Activated naive CD8-positive, alpha-beta T cell treated with anti-CD3 and anti-CD28 coated beads, Interleukin-2, amount 10 ng/mL, durations not matched to agents 7 days and 5 days (primary cell): ENCODE measurements around the gene ANKRD44. TPM values are rescaled to one million over a fixed set of nuclear protein-coding genes. Genes with fewer than 3 reads are reported as not detected.

ENCODE experiments used
- ATAC-seq: fragments of 150-1000 bp; cut with Tn5 transposase; one replicate; pipeline ENCODE4 v1.10.0; 2021; ENCODE audit warnings: low read depth, moderate library complexity
- POLR2A ChIA-PET: fragments of 350-600 bp; sonication (Branson Sonifier 250); formaldehyde crosslinking; loops from one replicate; lab custom pipeline; 2021; ENCODE audit warnings: antibody characterized with exemption; lab: Charles Lee
- DNase-seq: peaks from one replicate; pipeline ENCODE4 v3.0.0; 2021
- H3K27ac Mint-ChIP-seq: one replicate; pipeline ENCODE4 v1.8.0; 2022; ENCODE audit warnings: mild to moderate bottlenecking, mixed read lengths
- H3K27me3 Mint-ChIP-seq: one replicate; pipeline ENCODE4 v1.8.0; 2022; ENCODE audit warnings: mild to moderate bottlenecking, moderate library complexity, mixed read lengths
- H3K36me3 Mint-ChIP-seq: one replicate; pipeline ENCODE4 v1.8.0; 2021; ENCODE audit warnings: mild to moderate bottlenecking, mixed read lengths
- H3K4me1 Mint-ChIP-seq: one replicate; pipeline ENCODE4 v1.8.0; 2021; ENCODE audit warnings: mixed read lengths
- H3K4me3 Mint-ChIP-seq: one replicate; pipeline ENCODE4 v1.8.0; 2022; ENCODE audit warnings: mild to moderate bottlenecking, moderate library complexity, mixed read lengths
- H3K9me3 Mint-ChIP-seq: one replicate; pipeline ENCODE4 v1.8.0; 2021; ENCODE audit warnings: mixed read lengths
- total RNA-seq, 2 experiments: library from RNA; stranded (reverse); gene quantifications; one replicate each; pipeline ENCODE4 v1.2.3, GENCODE V29; 2021

Gene ANKRD44
- total RNA-seq, 2 experiments from 2014 or later: 240 to 243 TPM

DNA sequence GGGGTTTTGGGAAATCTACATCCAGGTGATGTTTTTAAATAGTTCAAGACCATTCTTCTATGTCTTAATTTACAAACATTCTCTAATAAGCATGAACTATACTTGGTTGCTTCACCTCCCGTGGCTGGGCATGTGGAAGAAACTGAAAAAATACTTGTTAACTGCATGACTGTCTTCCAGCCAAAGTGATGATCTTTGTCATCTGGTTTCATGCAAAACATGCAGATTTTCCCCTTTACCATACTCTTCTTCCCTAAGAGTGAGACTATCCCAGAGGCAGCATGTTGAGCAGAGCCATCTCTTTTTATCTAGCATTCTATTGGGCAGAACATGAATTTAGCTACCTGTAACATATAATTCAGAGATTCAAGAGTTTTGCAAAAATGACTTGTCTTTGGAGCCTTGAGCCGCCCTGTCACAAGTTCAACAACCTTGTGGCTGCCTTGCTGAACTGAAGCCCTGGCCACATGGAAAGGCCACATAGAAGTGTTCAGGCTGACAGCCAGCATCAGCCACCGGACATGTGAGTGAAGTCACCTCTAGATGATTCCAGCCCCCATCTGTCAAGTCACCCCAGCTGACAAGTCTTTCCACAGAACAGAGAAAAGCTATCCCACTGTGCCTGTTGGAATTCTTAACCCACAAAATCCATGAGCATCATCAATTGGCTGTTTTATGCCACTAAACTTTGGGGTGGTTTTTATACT, 142.8 kb downstream of the ANKRD44 start:
- Mint-ChIP-seq H3K4me1 (peaks cover 44% of the 10 kb centered on the region), H3K27me3 (no peaks in the 10 kb centered on the region), H3K36me3 (peaks cover 23% of the 10 kb centered on the region), H3K27ac (peak overlapping the region; percentile 17), H3K4me3 (no peak overlapping the region), H3K9me3 (no peaks in the 10 kb centered on the region)
- POLR2A ChIA-PET: interaction anchor here (1.0 to 1.1 kb wide), 2 partner anchors 47 to 53 kb away, joined by 3 to 4 read pairs; no protein-coding TSS in a partner anchor
- ATAC-seq: no peak
- DNase-seq: no peak

DNA sequence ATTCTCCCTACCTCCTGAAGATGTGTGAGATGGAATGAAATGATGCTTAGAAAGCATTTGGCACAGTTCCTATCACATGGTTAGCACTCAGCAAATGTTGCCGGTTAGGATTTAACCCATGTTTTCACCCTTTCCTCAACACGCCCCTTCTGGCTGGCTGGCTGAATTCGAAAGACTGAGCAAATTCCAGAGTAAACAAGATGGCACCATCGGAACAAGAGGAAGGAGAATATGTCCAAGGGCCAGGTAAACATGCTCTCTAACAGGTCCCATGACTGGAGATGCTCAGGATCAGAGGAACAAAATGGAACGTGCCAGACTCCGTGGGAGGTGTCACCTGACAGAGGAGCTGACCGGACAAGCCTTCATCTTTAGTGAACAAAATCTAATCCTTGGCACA, 145.6 kb downstream of the ANKRD44 start:
- POLR2A ChIA-PET: no interaction called here
- H3K9me3 Mint-ChIP-seq: no peaks in the 10 kb centered on the region
- H3K4me1 Mint-ChIP-seq: peaks cover 59% of the 10 kb centered on the region
- ATAC-seq: no peak
- no peak overlapping the region for H3K27ac Mint-ChIP-seq
- no peaks in the 10 kb centered on the region for H3K27me3 Mint-ChIP-seq
- H3K36me3 Mint-ChIP-seq: peaks cover 23% of the 10 kb centered on the region
- no peak overlapping the region for H3K4me3 Mint-ChIP-seq
- no peak for DNase-seq

DNA sequence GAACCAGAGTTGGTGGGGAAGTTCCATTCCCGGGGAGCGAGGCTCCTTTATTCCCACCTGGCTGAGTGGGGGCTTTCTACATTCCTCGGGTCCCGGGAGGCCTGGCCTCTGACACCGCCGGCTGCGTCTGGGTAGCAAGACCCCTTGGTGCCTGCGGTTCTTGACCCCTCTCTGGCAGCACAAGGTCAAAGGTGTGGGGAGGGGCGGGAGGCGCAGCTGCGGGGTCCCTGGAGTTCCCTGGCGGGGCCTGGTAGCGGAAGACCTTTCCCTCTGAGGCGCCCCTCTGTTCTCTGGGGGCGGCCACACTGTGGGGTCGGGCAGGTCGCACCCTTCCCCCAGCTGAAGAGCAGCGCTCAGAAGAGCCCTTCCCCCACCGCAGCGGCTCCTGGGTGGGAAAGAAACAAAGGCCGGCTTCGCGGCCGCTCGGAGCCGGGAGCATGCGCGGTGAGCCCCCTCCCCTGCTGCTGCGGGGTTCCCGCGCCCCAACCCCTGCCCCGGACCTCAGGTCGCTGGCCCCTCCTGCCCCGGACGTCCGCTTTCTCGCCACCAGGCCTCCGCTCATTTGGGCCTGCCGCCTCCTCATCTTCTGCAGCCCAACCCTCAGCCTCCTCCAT, 146.3 kb downstream of the ANKRD44 start:
- no peak for DNase-seq
- Mint-ChIP-seq H3K36me3 (peaks cover 25% of the 10 kb centered on the region), H3K27me3 (no peaks in the 10 kb centered on the region), H3K4me3 (no peak overlapping the region), H3K4me1 (peaks cover 63% of the 10 kb centered on the region), H3K9me3 (no peaks in the 10 kb centered on the region), H3K27ac (no peak overlapping the region)
- POLR2A ChIA-PET: interaction anchor here (0.7 kb wide), 1 partner anchor 12 kb away, joined by 3 read pairs; no protein-coding TSS in a partner anchor
- no peak for ATAC-seq

DNA sequence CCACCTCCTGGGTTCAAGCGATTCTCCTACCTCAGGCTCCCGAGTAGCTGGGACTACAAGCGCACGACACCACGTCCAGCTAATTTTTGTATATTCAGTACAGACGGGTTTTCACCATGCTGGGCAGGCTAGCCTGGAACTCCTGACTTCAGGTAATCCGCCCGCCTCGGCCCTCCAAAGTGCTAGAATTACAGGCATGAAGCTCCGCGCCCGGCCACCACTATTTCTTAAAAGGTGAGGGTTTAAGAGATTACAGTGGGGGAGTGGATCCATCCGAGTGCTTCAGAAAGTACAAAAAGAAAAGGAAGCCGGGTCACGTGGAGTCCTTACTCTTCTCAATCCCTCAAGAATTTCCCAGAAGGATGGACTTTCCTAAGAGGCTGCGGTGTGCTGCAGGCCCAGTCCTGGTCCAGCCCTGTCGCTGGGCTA, 146.9 kb downstream of the ANKRD44 start:
- no peak overlapping the region for H3K4me3 Mint-ChIP-seq
- no peaks in the 10 kb centered on the region for H3K27me3 Mint-ChIP-seq
- H3K27ac Mint-ChIP-seq: peak overlapping the region; percentile 28
- DNase-seq: no peak
- POLR2A ChIA-PET: interaction anchor here (0.7 kb wide), 1 partner anchor 12 kb away, joined by 3 read pairs; no protein-coding TSS in a partner anchor
- peaks cover 29% of the 10 kb centered on the region for H3K36me3 Mint-ChIP-seq
- peaks cover 63% of the 10 kb centered on the region for H3K4me1 Mint-ChIP-seq
- H3K9me3 Mint-ChIP-seq: no peaks in the 10 kb centered on the region
- ATAC-seq: no peak

DNA sequence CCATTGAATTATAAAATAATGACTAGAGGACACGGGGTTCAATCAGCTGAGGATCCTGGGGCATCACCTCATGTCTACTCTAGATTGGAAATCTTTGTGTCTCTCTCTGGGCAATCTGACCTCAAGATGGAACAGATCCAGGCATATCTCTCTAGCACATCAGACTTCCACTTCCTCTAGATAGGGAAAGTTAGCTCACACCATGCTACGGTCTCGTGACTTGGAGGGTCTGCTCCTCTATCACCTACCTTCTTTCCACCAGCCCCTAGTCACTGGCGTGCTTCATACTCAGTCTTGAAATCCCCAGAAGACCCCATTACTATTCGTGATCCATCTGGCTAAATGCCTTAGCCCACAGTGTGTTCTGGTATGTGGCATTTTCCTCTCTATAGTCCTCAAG, 148.8 kb downstream of the ANKRD44 start:
- Mint-ChIP-seq H3K9me3 (no peaks in the 10 kb centered on the region), H3K4me1 (peaks cover 62% of the 10 kb centered on the region), H3K36me3 (peaks cover 38% of the 10 kb centered on the region), H3K27me3 (no peaks in the 10 kb centered on the region), H3K27ac (peak overlapping the region; percentile 57), H3K4me3 (no peak overlapping the region)
- no peak for DNase-seq
- POLR2A ChIA-PET: interaction anchor here (0.8 kb wide), 1 partner anchor 47 kb away, joined by 3 read pairs; no protein-coding TSS in a partner anchor
- no peak for ATAC-seq

DNA sequence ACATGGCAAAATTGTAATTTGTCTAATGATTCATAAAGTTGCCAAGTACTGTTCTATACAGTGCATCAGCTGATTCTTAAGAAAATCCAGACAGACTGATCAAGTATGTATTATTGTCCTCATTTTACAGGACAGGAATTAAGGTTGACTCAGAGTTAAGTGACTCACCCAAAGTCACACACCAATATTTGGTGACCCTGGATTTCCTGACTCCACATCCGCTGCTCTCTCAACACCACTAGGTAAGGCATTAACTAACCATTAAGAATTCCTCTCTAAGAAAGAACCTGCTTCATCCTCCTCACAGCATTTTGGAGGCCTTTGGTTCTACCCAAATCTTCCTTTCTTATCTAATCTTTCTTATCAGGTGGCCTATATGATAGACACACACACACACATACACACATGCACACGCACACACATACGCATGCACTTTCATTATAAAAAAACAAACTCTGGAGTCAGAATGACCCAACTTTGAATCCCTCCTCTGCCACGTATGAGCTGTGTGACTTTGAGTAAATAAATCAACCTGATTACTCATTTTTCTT, 150.8 kb downstream of the ANKRD44 start:
- H3K4me1 Mint-ChIP-seq: peaks cover 64% of the 10 kb centered on the region
- H3K27me3 Mint-ChIP-seq: no peaks in the 10 kb centered on the region
- DNase-seq: no peak
- peak overlapping the region; percentile 15 for H3K4me3 Mint-ChIP-seq
- peak overlapping the region; percentile 74 for H3K27ac Mint-ChIP-seq
- H3K36me3 Mint-ChIP-seq: peaks cover 40% of the 10 kb centered on the region
- ATAC-seq: peak; percentile 75
- POLR2A ChIA-PET: interaction anchor here (0.6 to 1.2 kb wide), 3 partner anchors 12 to 145 kb away, joined by 3 read pairs; no protein-coding TSS in a partner anchor
- H3K9me3 Mint-ChIP-seq: peaks cover 2% of the 10 kb centered on the region

DNA sequence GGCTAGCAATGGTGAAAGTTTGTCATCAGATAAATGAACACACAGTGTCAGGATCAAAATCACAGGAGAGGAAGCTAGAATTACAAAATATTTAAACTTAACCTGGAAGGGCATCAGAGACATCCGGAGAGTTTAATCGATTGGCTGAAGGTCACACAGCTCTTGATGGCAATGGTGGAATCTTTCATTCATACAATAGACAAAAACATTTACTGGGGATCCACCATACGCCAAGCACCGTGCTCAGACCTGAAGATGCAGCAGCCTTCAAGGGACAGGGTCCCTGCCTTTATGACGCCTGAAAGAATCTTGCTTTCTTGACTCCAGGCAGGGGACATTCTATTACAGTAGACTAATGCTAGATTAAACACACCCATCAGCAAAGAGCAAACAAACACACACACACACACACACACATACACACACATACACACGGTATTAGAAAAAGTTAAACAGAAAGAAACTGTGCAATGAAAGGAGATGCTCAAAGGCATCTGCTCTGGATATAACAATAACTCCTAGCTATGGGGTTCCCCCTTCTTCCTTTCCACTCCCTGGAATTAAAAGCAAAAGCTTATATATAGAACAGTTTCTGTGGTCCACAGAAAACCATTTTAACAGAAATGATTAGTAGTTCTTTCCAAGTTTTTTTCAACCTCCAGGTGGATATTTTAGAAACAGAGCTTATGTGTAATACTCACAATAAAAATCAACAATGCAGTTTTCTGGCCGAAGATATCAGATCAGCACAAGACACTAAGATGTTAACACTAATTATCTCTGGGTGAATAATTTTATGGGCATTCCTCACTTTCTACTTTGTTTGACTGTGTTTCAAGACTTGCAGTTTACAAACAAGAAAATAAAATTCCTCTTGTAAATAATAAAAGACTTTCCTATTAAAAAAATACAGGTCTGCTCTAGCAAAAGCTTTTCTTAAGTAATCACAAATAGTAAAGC, 151.7 kb downstream of the ANKRD44 start:
- Mint-ChIP-seq H3K9me3 (peaks cover 2% of the 10 kb centered on the region), H3K36me3 (peaks cover 37% of the 10 kb centered on the region), H3K27me3 (no peaks in the 10 kb centered on the region), H3K4me1 (peaks cover 66% of the 10 kb centered on the region), H3K27ac (peak overlapping the region; percentile 52), H3K4me3 (peak overlapping the region; percentile 20)
- POLR2A ChIA-PET: interaction anchor here (0.7 to 1.2 kb wide), 2 partner anchors 11 to 146 kb away, joined by 3 read pairs; no protein-coding TSS in a partner anchor
- ATAC-seq (no peak), DNase-seq (no peak)

DNA sequence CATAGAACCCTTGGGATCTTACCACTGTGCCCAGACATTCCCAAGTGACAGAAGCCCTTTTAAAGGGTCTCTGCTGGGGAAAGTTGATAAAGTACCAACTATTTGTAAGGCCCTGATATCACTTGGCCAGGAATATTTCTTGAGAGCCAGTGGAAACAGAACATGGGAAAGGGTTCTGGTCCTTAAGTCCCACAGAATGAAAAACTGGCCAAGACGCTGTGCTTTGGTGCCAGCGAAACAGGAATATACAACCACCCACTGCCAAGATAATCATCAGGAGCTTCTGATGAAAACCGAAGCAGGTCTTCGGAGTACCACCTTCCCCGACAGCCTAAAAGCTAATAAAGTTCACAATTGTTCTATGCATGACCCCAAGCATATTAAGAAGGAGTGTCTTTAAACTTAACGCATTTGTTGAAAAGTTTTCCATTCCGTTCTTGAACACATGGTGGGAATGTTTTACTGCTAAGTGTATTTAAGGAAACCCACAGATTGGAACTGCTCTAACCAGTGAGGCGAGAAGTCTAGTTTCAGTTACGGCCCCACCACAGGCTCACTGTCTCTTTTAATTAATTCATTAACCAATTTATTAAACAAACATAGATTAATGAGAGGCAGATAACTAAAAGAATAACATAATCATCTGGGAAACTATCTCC, 152.6 kb downstream of the ANKRD44 start:
- peaks cover 70% of the 10 kb centered on the region for H3K4me1 Mint-ChIP-seq
- no peaks in the 10 kb centered on the region for H3K27me3 Mint-ChIP-seq
- DNase-seq (no peak), ATAC-seq (no peak)
- POLR2A ChIA-PET: no interaction called here
- peaks cover 2% of the 10 kb centered on the region for H3K9me3 Mint-ChIP-seq
- peaks cover 35% of the 10 kb centered on the region for H3K36me3 Mint-ChIP-seq
- no peak overlapping the region for H3K4me3 Mint-ChIP-seq
- H3K27ac Mint-ChIP-seq: no peak overlapping the region

DNA sequence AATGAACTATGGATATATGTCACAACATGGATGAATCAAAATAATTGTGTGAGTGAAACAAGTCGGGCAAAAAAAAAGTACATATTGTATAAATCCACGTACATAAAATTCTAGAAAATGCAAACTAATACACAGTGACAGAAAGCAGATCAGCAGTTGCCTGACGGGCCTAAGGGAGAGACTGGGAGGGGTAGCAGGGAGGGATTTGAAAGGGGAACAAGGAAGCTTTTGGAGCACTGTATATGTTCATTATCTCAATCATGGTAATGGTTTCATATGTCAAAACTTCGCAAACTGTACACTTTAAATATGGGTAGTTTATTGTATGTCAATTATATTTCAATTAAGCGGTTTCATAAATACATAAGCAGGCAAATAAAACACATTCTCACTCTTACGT, 153.8 kb downstream of the ANKRD44 start:
- POLR2A ChIA-PET: interaction anchor here (1.1 kb wide), 1 partner anchor 11 kb away, joined by 3 read pairs; no protein-coding TSS in a partner anchor
- Mint-ChIP-seq H3K4me3 (no peak overlapping the region), H3K4me1 (peaks cover 70% of the 10 kb centered on the region), H3K9me3 (peaks cover 2% of the 10 kb centered on the region), H3K27me3 (no peaks in the 10 kb centered on the region), H3K36me3 (peaks cover 32% of the 10 kb centered on the region), H3K27ac (no peak overlapping the region)
- no peak for DNase-seq
- no peak for ATAC-seq

DNA sequence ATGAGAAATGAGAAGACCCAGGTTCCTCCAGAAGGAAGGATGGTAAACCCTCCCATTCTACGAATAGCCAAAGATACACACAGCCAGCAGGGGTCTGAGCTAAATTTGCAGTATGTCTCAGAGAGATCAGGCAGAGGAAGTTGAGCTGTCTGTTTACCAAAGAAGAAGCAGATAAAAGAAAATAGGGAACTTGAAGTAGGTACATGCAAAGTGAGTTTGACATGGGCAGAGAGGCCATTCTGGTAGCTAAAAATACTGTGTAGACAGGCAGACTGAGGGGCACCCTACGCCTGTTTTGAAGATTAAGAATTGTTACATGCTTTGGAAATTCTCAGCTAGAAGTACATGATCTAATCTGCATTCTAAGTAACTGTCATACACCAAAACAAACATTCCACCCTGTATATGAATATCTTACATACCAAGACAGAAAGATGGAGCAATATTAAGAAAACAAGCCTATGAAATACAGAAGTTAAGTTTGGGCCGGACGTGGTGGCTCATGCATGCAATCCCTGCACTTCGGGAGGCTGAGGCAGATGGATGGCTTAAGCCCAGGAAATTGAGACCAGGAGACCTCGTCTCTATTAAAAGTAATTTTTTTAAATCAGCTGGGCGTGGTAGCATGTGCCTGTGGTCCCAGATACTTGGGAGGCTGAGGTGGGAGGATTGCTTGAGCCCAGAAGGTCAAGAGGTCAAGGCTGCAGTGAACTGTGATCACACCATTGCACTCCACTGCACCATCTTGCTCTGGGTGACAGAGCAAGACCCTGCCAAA, 157.9 kb downstream of the ANKRD44 start:
- Mint-ChIP-seq H3K4me1 (peaks cover 56% of the 10 kb centered on the region), H3K27me3 (no peaks in the 10 kb centered on the region), H3K36me3 (peaks cover 29% of the 10 kb centered on the region), H3K27ac (peak overlapping the region; percentile 55), H3K9me3 (peaks cover 2% of the 10 kb centered on the region), H3K4me3 (peak overlapping the region; percentile 41)
- DNase-seq (no peak), ATAC-seq (peak; percentile 71)
- POLR2A ChIA-PET: interaction anchor here (0.5 to 1.5 kb wide), 3 partner anchors 11 to 56 kb away, joined by 3 to 5 read pairs (median 3); no protein-coding TSS in a partner anchor

DNA sequence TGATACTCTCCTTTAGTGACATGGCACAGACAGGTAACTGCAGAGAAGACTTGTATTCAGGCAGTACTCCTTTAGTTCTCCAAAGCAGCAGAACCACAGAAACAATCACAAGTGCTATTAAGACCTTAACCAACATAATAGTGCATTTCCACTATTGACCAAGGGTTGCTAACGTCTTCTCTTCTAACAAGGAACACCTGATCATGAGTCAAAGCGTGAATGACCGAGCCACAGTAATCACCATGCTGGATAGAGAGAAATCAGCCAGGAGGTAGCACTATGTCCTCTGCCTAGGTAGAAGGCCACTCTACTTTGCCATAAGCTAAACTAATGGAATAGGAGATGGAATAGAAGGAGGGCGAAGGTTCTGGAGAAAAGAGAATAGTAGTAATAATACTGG, 161.0 kb downstream of the ANKRD44 start:
- ATAC-seq (no peak), DNase-seq (no peak)
- Mint-ChIP-seq H3K27me3 (no peaks in the 10 kb centered on the region), H3K36me3 (peaks cover 22% of the 10 kb centered on the region), H3K27ac (no peak overlapping the region), H3K4me1 (peaks cover 69% of the 10 kb centered on the region), H3K9me3 (no peaks in the 10 kb centered on the region), H3K4me3 (no peak overlapping the region)
- POLR2A ChIA-PET: no interaction called here

DNA sequence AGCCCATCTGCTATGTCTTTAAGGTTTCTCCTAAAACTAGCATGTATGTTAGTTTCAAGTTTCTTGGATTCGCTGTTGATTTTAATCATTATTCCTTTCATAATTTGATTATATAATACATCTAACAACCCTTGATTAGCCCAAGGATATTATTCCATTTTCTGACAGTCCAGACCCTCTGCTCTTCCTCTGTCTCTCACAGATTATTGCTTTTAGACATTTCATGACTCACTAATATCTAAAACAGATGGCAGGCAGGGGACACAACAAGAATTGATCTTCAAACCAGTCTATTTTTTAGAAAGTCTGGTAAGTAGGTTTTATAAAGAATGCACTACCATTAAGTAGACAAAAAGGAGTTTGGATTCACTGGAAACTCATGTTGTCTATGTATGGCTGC, 162.2 kb downstream of the ANKRD44 start:
- POLR2A ChIA-PET: no interaction called here
- peaks cover 64% of the 10 kb centered on the region for H3K4me1 Mint-ChIP-seq
- no peak for DNase-seq
- H3K4me3 Mint-ChIP-seq: no peak overlapping the region
- H3K27me3 Mint-ChIP-seq: no peaks in the 10 kb centered on the region
- ATAC-seq: no peak
- H3K27ac Mint-ChIP-seq: no peak overlapping the region
- no peaks in the 10 kb centered on the region for H3K9me3 Mint-ChIP-seq
- H3K36me3 Mint-ChIP-seq: peaks cover 29% of the 10 kb centered on the region
